ENCODE data around the gene SPOCK3. TPM values are rescaled to one million over a fixed set of nuclear protein-coding genes. Genes with fewer than 3 reads are reported as not detected.

Gene SPOCK3
- total RNA-seq, 1 experiment from 2014 or later = not detected

DNA sequence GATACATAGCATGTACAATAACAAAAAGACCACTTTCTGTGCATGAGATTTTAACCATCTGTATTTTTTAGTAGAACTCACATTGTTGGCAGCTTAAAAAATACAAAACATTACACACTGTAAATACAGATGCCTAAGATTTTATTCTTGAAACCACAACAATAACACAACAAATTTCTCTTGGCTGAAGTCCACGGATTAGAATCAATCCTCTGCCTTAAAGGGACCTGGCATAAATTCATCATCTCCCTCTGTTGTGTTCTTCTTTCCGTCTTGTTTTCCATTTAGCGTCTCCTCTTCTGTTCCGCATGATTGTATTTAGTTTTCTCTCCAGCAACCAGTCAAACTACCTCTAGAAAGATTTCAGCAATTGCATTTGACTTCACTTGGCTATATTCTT, 231.0 kb downstream of the SPOCK3 start:
- H3K4me1 ChIP-seq (ENCODE audit: insufficient read depth, low read length, poor library complexity, severe bottlenecking) = no peaks in the 10 kb centered on the region
- H3K36me3 ChIP-seq (ENCODE audit: insufficient read depth, low read length, poor library complexity, severe bottlenecking) = no peaks in the 10 kb centered on the region
- intact Hi-C loops (cut with micrococcal nuclease; ENCODE audit: unreplicated experiment) = no loop called here
- DNase-seq (ENCODE audit: low spot score) = no peak
- ChIA-PET CTCF (no interaction called here), POLR2A (ENCODE audit: low non-redundant PET) (no interaction called here)
- no TSS peak for BruUV-seq (replicated peaks)
- TF ChIP-seq, protein P1, sequence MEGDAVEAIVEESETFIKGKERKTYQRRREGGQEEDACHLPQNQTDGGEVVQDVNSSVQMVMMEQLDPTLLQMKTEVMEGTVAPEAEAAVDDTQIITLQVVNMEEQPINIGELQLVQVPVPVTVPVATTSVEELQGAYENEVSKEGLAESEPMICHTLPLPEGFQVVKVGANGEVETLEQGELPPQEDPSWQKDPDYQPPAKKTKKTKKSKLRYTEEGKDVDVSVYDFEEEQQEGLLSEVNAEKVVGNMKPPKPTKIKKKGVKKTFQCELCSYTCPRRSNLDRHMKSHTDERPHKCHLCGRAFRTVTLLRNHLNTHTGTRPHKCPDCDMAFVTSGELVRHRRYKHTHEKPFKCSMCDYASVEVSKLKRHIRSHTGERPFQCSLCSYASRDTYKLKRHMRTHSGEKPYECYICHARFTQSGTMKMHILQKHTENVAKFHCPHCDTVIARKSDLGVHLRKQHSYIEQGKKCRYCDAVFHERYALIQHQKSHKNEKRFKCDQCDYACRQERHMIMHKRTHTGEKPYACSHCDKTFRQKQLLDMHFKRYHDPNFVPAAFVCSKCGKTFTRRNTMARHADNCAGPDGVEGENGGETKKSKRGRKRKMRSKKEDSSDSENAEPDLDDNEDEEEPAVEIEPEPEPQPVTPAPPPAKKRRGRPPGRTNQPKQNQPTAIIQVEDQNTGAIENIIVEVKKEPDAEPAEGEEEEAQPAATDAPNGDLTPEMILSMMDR (conservative IDR thresholded peaks at IDR 0.05; ENCODE audit: low read depth, low read length) = no peak
- no peak for TF ChIP-seq EZH2 (IDR thresholded peaks at IDR 0.05; ENCODE audit: borderline replicate concordance, low read depth, low read length, poor library complexity, severe bottlenecking)
- H3K27ac ChIP-seq (ENCODE audit: low read depth, low read length, poor library complexity, severe bottlenecking) = no peak overlapping the region
- no peak overlapping the region for H3K4me3 ChIP-seq (ENCODE audit: low read depth, low read length, poor library complexity, severe bottlenecking)
- peaks cover 2% of the 10 kb centered on the region for H3K27me3 ChIP-seq (replicated peaks; ENCODE audit: insufficient read depth, low read depth, low read length, poor library complexity)
- no peaks in the 10 kb centered on the region for H3K9me3 ChIP-seq (ENCODE audit: low read depth, low read length, poor library complexity, severe bottlenecking)

DNA sequence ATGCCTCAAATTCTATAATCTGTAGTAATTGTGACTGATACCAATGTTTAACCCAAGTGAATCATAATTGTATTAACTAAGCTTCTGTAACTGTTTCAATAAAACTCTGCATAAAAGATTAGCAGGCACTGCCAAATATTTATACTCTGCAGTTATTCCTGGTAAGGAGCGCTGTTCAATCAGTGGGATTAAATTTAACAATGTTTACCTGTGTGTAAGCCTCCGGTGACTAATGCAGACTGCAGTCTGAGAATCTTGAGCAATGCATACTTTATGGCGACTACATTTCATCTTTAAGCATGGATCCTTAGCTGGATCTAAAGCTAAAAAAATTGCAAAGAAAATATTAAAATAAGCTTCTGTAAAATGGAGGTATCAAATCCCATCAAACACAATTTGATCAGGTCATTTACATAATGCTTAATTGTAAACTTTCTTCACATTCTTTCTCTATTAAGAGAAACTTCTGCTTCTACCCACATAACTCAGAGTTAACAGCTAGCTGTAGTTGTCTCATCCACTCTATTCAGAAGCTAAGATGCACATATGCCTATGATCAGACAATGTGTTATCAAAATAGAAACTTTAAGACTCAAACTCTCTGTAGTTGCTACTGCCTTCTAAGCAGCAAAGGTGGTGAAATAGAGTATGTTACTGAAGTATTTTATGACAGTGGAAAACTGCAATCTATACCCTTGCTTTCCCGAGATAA, 234.0 kb downstream of the SPOCK3 start:
- no peaks in the 10 kb centered on the region for H3K36me3 ChIP-seq (ENCODE audit: insufficient read depth, low read length, poor library complexity, severe bottlenecking)
- no peak for DNase-seq (ENCODE audit: low spot score)
- H3K27ac ChIP-seq (ENCODE audit: low read depth, low read length, poor library complexity, severe bottlenecking) = no peak overlapping the region
- H3K4me3 ChIP-seq (ENCODE audit: low read depth, low read length, poor library complexity, severe bottlenecking) = no peak overlapping the region
- H3K27me3 ChIP-seq (replicated peaks; ENCODE audit: insufficient read depth, low read depth, low read length, poor library complexity) = peaks cover 2% of the 10 kb centered on the region
- TF ChIP-seq EZH2 (IDR thresholded peaks at IDR 0.05; ENCODE audit: borderline replicate concordance, low read depth, low read length, poor library complexity, severe bottlenecking) = no peak
- TF ChIP-seq, protein P1 (conservative IDR thresholded peaks at IDR 0.05; ENCODE audit: low read depth, low read length) = no peak
- POLR2A ChIA-PET (ENCODE audit: low non-redundant PET) = no interaction called here
- CTCF ChIA-PET = no interaction called here
- intact Hi-C loops (cut with micrococcal nuclease; ENCODE audit: unreplicated experiment) = no loop called here
- no peaks in the 10 kb centered on the region for H3K9me3 ChIP-seq (ENCODE audit: low read depth, low read length, poor library complexity, severe bottlenecking)
- H3K4me1 ChIP-seq (ENCODE audit: insufficient read depth, low read length, poor library complexity, severe bottlenecking) = no peaks in the 10 kb centered on the region
- BruUV-seq (replicated peaks) = no TSS peak

DNA sequence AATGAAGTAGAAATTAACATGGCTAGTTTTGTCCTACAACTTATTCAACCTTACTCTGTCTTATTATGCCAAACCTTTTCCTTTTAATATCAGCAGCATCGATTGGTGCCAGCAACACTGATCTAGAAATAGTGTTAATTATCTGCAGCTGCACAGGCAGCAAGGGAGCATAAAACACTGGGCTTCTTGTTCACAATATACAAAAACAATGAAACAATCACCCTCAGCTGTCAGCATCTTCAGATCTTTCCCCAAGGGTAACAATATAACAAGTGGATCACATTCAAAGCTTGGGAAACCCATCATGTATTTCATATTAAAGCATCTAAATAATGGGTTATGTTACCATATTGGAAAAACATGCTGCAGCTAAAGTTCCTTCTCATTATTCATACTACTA, 238.1 kb downstream of the SPOCK3 start:
- intact Hi-C loops (cut with micrococcal nuclease; ENCODE audit: unreplicated experiment) = no loop called here

More for the DNA sequence above, 238.1 kb downstream of the SPOCK3 start:
- no TSS peak for BruUV-seq (replicated peaks)
- no peak for DNase-seq (ENCODE audit: low spot score)
- no peak overlapping the region for H3K4me3 ChIP-seq (ENCODE audit: low read depth, low read length, poor library complexity, severe bottlenecking)
- ChIA-PET CTCF (no interaction called here), POLR2A (ENCODE audit: low non-redundant PET) (no interaction called here)
- H3K9me3 ChIP-seq (ENCODE audit: low read depth, low read length, poor library complexity, severe bottlenecking) = no peaks in the 10 kb centered on the region
- no peaks in the 10 kb centered on the region for H3K36me3 ChIP-seq (ENCODE audit: insufficient read depth, low read length, poor library complexity, severe bottlenecking)
- H3K27me3 ChIP-seq (replicated peaks; ENCODE audit: insufficient read depth, low read depth, low read length, poor library complexity) = no peaks in the 10 kb centered on the region
- TF ChIP-seq, protein P1 (conservative IDR thresholded peaks at IDR 0.05; ENCODE audit: low read depth, low read length) = no peak
- no peak for TF ChIP-seq EZH2 (IDR thresholded peaks at IDR 0.05; ENCODE audit: borderline replicate concordance, low read depth, low read length, poor library complexity, severe bottlenecking)
- H3K4me1 ChIP-seq (ENCODE audit: insufficient read depth, low read length, poor library complexity, severe bottlenecking) = no peaks in the 10 kb centered on the region
- H3K27ac ChIP-seq (ENCODE audit: low read depth, low read length, poor library complexity, severe bottlenecking) = no peak overlapping the region
